ENCODE data around the gene C1orf174. TPM values are rescaled to one million over a fixed set of nuclear protein-coding genes. Genes with fewer than 3 reads are reported as not detected.
A peak's percentile ranks its signal among the peaks of the same experiment; 100 is the strongest.

Gene C1orf174
- total RNA-seq, 2 experiments from 2014 or later, result 16.8 to 18.5 TPM

DNA sequence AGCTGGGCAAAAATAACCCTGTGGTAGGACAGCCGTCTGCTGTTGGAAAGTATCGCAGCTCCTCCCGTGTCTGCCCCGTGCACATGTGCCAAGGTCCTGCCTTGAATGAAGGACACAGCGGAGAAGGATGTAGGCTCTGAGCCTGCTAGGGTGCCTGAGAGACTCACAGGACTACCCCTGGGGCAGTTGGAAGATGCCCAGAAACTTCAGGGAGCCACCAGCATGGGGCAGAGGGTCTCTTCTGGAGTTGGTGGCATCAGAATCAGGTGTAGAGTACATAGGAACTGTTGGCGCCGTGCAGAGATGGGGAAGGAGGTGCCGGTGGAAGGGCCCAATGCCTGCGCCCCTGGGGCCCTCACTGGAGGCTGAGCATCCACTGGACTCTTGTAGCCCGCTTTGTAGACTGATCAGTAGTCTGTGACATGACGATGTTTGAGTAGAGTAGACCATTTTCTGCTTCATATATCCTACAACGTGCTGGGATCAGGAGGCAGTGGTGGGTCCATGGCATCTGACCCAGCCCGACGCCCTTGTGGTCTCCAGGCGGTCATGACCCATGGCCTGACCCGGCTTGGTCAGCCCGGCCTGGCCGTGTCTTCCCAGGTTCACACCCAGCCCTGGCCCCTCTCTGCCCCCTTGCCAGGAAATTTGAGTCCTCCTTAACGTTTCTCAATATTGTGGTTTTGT is 5.3 kb upstream of the C1orf174 start:
- DNase-seq (no peak), ATAC-seq (ENCODE audit: poor library complexity) (no peak)
- ChIA-PET CTCF (no interaction called here), POLR2A (no interaction called here)
- intact Hi-C loops (cut with DNase I, micrococcal nuclease), result loop anchor here in 1 of 2 experiments (10.0 kb wide), 1 partner anchor 281 kb away; the partner anchor contains the start of gene TPRG1L
- Histone ChIP-seq H3K27me3 (ENCODE audit: control insufficient read depth in 1 of 2, insufficient read depth in 2 of 2, low read length in 2 of 2) (no peaks in the 10 kb centered on the region), H3K4me3 (ENCODE audit: low read length) (no peak overlapping the region), H3K4me1 (ENCODE audit: insufficient read depth, low read length) (peaks cover 47% of the 10 kb centered on the region), H3K27ac (ENCODE audit: low read depth in 1 of 2, low read length in 2 of 2) (no peak overlapping the region), H3K9me3 (ENCODE audit: control insufficient read depth in 1 of 2, insufficient read depth in 1 of 2, low read length in 2 of 2) (peaks cover 0 to 2% of the 10 kb centered on the region in 2 experiments), H3K36me3 (ENCODE audit: insufficient read depth, low read length) (no peaks in the 10 kb centered on the region)
- H3K9me3 Mint-ChIP-seq, result no peaks in the 10 kb centered on the region
- H3K4me3 Mint-ChIP-seq, result peak overlapping the region; percentile 54
- TF ChIP-seq CTCF (IDR thresholded peaks at IDR 0.05), result no peak
- H3K4me1 Mint-ChIP-seq (ENCODE audit: low read depth), result peaks cover 33% of the 10 kb centered on the region
- H3K36me3 Mint-ChIP-seq (ENCODE audit: low read depth), result peaks cover 4% of the 10 kb centered on the region
- H3K27ac Mint-ChIP-seq, result peak overlapping the region; percentile 30
- H3K27me3 Mint-ChIP-seq, result no peaks in the 10 kb centered on the region

GRCh38 chr1:3904843-3905185 is 4.7 kb upstream of the C1orf174 start:
- Histone ChIP-seq H3K36me3 (ENCODE audit: insufficient read depth, low read length) (no peaks in the 10 kb centered on the region), H3K4me1 (ENCODE audit: insufficient read depth, low read length) (peaks cover 47% of the 10 kb centered on the region), H3K27ac (ENCODE audit: low read depth in 1 of 2, low read length in 2 of 2) (no peak overlapping the region), H3K27me3 (ENCODE audit: control insufficient read depth in 1 of 2, insufficient read depth in 2 of 2, low read length in 2 of 2) (no peaks in the 10 kb centered on the region), H3K4me3 (ENCODE audit: low read length) (no peak overlapping the region), H3K9me3 (ENCODE audit: control insufficient read depth in 1 of 2, insufficient read depth in 1 of 2, low read length in 2 of 2) (no peaks in the 10 kb centered on the region)
- Mint-ChIP-seq H3K27me3 (no peaks in the 10 kb centered on the region), H3K9me3 (no peaks in the 10 kb centered on the region), H3K27ac (peak overlapping the region; percentile 44), H3K36me3 (ENCODE audit: low read depth) (peaks cover 9% of the 10 kb centered on the region), H3K4me1 (ENCODE audit: low read depth) (peaks cover 39% of the 10 kb centered on the region), H3K4me3 (no peak overlapping the region)
- no peak for TF ChIP-seq CTCF (IDR thresholded peaks at IDR 0.05)
- DNase-seq (no peak), ATAC-seq (ENCODE audit: poor library complexity) (no peak)
- intact Hi-C loops (cut with DNase I, micrococcal nuclease), result loop anchor here in 1 of 2 experiments (5.0 to 10.0 kb wide), 2 partner anchors 280 to 1648 kb away; partner anchors contain the start of gene TPRG1L
- POLR2A ChIA-PET, result interaction anchor here (2.2 kb wide), 1 partner anchor 48 kb away, joined by 8 read pairs; the partner anchor contains the start of genes CEP104 and DFFB
- CTCF ChIA-PET, result no interaction called here

DNA sequence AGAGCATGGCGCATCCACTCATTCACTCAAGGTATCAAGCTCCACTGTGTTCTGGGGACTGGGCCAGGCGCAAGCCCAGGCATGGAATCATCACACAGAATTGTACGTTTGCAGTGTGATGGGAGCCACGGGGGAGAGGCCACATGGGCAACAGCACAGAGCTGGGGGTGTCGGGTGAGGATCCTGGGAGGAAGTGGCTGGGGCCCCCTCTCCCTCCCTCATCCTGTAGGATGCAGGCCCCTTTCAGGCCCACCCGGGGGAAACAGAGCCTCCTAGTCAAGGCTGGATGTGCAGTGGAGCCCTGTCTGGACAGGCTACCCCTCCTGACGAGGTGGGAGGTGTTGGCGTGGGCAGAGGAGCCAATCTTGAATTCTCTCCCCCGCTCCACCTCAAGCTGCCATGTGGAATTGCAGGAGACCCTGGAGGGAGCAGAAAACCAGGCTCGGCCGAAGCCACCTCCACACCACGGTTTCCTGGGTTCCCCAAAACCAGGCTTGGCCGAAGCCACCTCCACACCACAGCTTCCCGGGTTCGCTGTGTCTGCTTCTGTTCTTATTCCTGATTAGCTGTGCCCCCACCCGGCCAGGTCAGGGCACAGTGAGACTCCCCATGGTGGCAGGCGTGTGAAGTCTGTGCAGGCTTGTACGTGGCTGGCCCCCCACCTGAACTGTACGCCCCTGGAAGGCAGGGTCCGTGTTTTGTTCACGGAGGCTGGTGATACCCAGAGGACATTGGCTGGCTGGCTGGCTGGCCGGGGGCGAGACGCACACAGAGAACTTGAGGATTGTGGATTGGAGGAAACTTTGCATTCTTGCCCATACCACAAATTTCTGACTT is 4.2 kb upstream of the C1orf174 start:
- peaks cover 53% of the 10 kb centered on the region for H3K4me1 ChIP-seq (ENCODE audit: insufficient read depth, low read length)
- peak overlapping the region; percentile 54 for H3K4me3 Mint-ChIP-seq
- peak overlapping the region in 1 of 2 donors; percentile 78 for H3K27ac ChIP-seq (ENCODE audit: low read depth in 1 of 2, low read length in 2 of 2)
- ATAC-seq (ENCODE audit: poor library complexity) (no peak), DNase-seq (no peak)
- no peaks in the 10 kb centered on the region for H3K36me3 ChIP-seq (ENCODE audit: insufficient read depth, low read length)
- H3K27me3 ChIP-seq (ENCODE audit: control insufficient read depth in 1 of 2, insufficient read depth in 2 of 2, low read length in 2 of 2), result no peaks in the 10 kb centered on the region
- H3K9me3 ChIP-seq (ENCODE audit: control insufficient read depth in 1 of 2, insufficient read depth in 1 of 2, low read length in 2 of 2), result no peaks in the 10 kb centered on the region
- H3K27ac Mint-ChIP-seq, result peak overlapping the region; percentile 90
- H3K27me3 Mint-ChIP-seq, result no peaks in the 10 kb centered on the region
- intact Hi-C loops (cut with DNase I, micrococcal nuclease), result loop anchor here in 1 of 2 experiments (5.0 to 10.0 kb wide), 2 partner anchors 279 to 1647 kb away; partner anchors contain the start of gene TPRG1L
- H3K4me1 Mint-ChIP-seq (ENCODE audit: low read depth), result peaks cover 43% of the 10 kb centered on the region
- no peaks in the 10 kb centered on the region for H3K9me3 Mint-ChIP-seq
- H3K4me3 ChIP-seq (ENCODE audit: low read length), result no peak overlapping the region
- H3K36me3 Mint-ChIP-seq (ENCODE audit: low read depth), result peaks cover 11% of the 10 kb centered on the region
- TF ChIP-seq CTCF (IDR thresholded peaks at IDR 0.05), result no peak
- ChIA-PET POLR2A (interaction anchor here (2.2 kb wide), 1 partner anchor 47 kb away, joined by 8 read pairs; the partner anchor contains the start of genes CEP104 and DFFB), CTCF (no interaction called here)
